Rectal smooth muscle tissue (tissue), 1 donor: Measurements from ENCODE around the gene RNASE7.

ENCODE experiments used
- H3K27ac ChIP-seq: one replicate; pipeline ENCODE4 v1.7.0; 2013; ENCODE audit warnings: low read depth, low read length, inconsistent platforms
- H3K27me3 ChIP-seq: one replicate; pipeline ENCODE4 v1.7.0; 2013; ENCODE audit warnings: low read length; ENCODE audit not compliant: control insufficient read depth, insufficient read depth
- H3K36me3 ChIP-seq: one replicate; pipeline ENCODE4 v1.7.0; 2013; ENCODE audit warnings: low read length; ENCODE audit not compliant: control insufficient read depth, insufficient read depth
- H3K4me1 ChIP-seq: one replicate; pipeline ENCODE4 v1.7.0; 2013; ENCODE audit warnings: low read length; ENCODE audit not compliant: control insufficient read depth, insufficient read depth
- H3K4me3 ChIP-seq: one replicate; pipeline ENCODE4 v1.7.0; 2013; ENCODE audit warnings: low read length
- H3K9ac ChIP-seq: one replicate; pipeline ENCODE4 v1.7.0; 2013; ENCODE audit warnings: low read length

RNASE7 gene

GRCh38 chr14:21015312-21015711, 26.9 kb upstream of the RNASE7 start:
- Histone ChIP-seq H3K27me3 (no peaks in the 10 kb centered on the region), H3K9ac (no peak overlapping the region), H3K4me1 (no peaks in the 10 kb centered on the region), H3K4me3 (no peak overlapping the region), H3K27ac (no peak overlapping the region), H3K36me3 (peaks cover 21% of the 10 kb centered on the region)

GRCh38 chr14:21016413-21017190, 25.6 kb upstream of the RNASE7 start:
- Histone ChIP-seq H3K4me3 (no peak overlapping the region), H3K9ac (no peak overlapping the region), H3K4me1 (no peaks in the 10 kb centered on the region), H3K36me3 (peaks cover 26% of the 10 kb centered on the region), H3K27me3 (no peaks in the 10 kb centered on the region), H3K27ac (no peak overlapping the region)

DNA sequence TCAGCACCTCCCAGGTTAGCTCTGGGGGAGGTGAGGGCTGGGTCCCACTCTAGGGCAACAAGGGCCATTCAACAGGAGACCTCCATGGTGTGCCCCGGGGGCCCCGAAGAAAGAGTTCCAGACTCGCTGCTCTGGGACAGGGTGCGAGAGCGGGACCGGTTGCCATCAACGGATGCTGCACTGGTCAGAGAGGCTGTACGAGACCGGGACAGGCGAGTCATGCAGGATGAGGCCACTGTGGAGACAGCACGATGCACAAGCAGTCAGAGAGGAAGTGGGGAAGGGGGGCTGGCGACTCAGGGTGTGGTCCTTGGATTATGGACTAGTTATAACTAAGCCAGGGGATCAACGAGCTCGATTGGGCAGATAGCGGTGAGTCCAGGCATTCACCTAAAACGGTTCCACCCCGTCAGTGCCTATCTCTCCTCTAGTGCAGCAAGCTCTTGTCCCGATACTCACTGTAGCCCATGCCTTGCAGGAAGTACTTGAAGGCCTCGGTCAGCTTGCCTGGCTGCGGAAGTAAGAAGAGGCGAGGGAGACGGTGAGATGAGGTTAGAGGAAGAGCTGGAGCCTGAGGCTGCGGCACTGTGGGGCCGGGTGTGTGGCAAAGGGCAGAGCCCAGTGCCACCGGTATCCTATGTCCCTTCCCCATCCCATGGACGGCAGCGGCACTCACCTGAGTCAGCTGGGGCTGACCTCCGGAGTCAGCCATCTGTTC, 24.5 kb upstream of the RNASE7 start:
- no peak overlapping the region for H3K9ac ChIP-seq
- peaks cover 26% of the 10 kb centered on the region for H3K36me3 ChIP-seq
- H3K4me1 ChIP-seq, result no peaks in the 10 kb centered on the region
- H3K4me3 ChIP-seq, result no peak overlapping the region
- H3K27me3 ChIP-seq, result no peaks in the 10 kb centered on the region
- no peak overlapping the region for H3K27ac ChIP-seq

DNA sequence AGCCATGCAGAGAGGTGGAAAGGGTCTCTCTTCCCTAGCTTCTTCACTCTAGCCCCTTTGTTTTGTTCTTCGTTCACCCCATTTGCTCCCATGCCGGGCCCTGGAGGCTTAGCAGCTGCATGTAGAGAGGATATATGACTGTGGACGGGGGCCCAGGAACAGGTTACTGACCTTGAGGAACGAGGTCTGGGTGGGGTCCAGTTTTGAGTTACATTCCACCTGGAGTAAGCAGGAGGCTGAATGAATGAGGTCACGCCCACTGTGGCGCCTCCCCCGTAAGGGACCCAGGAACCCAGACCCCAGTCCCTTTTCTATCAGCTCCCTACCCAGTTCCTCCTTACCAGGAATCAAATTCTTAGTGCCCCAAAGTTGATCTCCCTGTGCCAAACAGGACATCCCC, 23.9 kb upstream of the RNASE7 start:
- Histone ChIP-seq H3K4me1 (no peaks in the 10 kb centered on the region), H3K4me3 (no peak overlapping the region), H3K27ac (no peak overlapping the region), H3K36me3 (peaks cover 26% of the 10 kb centered on the region), H3K27me3 (no peaks in the 10 kb centered on the region), H3K9ac (no peak overlapping the region)

- Histone ChIP-seq H3K9ac (no peak overlapping the region), H3K36me3 (peaks cover 26% of the 10 kb centered on the region), H3K27me3 (no peaks in the 10 kb centered on the region), H3K27ac (no peak overlapping the region), H3K4me3 (no peak overlapping the region), H3K4me1 (no peaks in the 10 kb centered on the region)
Measured at GRCh38 chr14:21018781-21019180, 23.4 kb upstream of the RNASE7 start.

GRCh38 chr14:21019366-21019765, 22.8 kb upstream of the RNASE7 start:
- Histone ChIP-seq H3K4me1 (no peaks in the 10 kb centered on the region), H3K36me3 (peaks cover 26% of the 10 kb centered on the region), H3K27me3 (no peaks in the 10 kb centered on the region), H3K9ac (no peak overlapping the region), H3K4me3 (no peak overlapping the region), H3K27ac (no peak overlapping the region)

GRCh38 chr14:21020977-21021545, 21.1 kb upstream of the RNASE7 start:
- H3K27me3 ChIP-seq, result no peaks in the 10 kb centered on the region
- H3K4me1 ChIP-seq, result peaks cover 3% of the 10 kb centered on the region
- H3K27ac ChIP-seq, result no peak overlapping the region
- no peak overlapping the region for H3K4me3 ChIP-seq
- peaks cover 26% of the 10 kb centered on the region for H3K36me3 ChIP-seq
- H3K9ac ChIP-seq, result no peak overlapping the region

GRCh38 chr14:21022686-21023085, 19.5 kb upstream of the RNASE7 start:
- peaks cover 8% of the 10 kb centered on the region for H3K4me1 ChIP-seq
- H3K27me3 ChIP-seq, result no peaks in the 10 kb centered on the region
- no peak overlapping the region for H3K4me3 ChIP-seq
- H3K27ac ChIP-seq, result no peak overlapping the region
- no peak overlapping the region for H3K9ac ChIP-seq
- H3K36me3 ChIP-seq, result peaks cover 20% of the 10 kb centered on the region

GRCh38 chr14:21023174-21023573, 19.0 kb upstream of the RNASE7 start:
- Histone ChIP-seq H3K4me3 (peak overlapping the region; percentile 87), H3K27me3 (no peaks in the 10 kb centered on the region), H3K36me3 (peaks cover 18% of the 10 kb centered on the region), H3K9ac (no peak overlapping the region), H3K27ac (no peak overlapping the region), H3K4me1 (peaks cover 8% of the 10 kb centered on the region)

GRCh38 chr14:21023817-21024584, 18.2 kb upstream of the RNASE7 start:
- peak overlapping the region; percentile 87 for H3K4me3 ChIP-seq
- H3K9ac ChIP-seq, result peak overlapping the region; percentile 77
- H3K4me1 ChIP-seq, result peaks cover 8% of the 10 kb centered on the region
- H3K27me3 ChIP-seq, result no peaks in the 10 kb centered on the region
- H3K36me3 ChIP-seq, result peaks cover 10% of the 10 kb centered on the region
- H3K27ac ChIP-seq, result peak overlapping the region; percentile 89

DNA sequence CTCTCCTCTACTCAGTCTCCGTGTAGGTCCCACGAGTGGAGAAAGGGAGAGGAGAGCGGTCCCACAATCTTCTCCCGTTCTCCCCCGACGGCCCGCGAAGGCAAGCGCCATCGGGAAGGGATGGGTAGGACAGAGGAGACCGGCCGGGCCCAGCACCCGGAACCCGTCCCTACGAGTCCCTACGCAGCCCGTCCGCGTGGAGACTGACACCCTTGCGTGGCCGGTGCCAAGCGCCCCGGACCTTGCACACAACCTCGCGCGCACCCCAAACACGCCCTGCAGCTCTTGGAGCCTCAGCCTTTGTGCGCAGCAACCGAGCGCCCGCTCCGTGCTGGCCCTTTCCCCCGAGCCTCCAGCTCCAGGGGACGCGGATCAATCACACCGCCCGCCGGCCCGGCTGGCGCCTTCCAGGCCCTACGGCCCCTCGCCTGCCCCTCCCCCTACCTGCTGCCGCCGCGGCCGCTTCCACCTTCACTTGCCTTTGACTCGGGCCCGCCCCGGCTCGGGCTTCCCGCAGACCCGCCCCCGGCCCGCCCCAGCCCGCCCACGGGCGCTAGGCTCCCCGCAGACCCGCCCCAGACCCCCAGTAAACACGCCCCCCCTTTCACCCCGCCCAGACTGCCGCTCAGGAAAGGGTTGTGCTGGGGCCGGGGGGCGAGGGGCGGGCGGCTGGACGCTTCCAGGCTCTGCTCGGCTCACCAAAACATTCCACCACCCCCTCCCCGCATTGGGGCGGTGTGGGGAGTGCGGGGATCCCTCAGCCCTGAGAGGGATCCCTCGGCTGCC, 17.4 kb upstream of the RNASE7 start, which contains the start of gene NDRG2:
NDRG2 (minus strand) TSS at position 477 of the 786 bp plus-strand sequence. CDS start 1,746 bp downstream, outside the sequence.
- Histone ChIP-seq H3K27me3 (no peaks in the 10 kb centered on the region), H3K27ac (peak within 1 kb of the TSS; percentile 89), H3K9ac (peak within 1 kb of the TSS; percentile 77), H3K36me3 (peaks cover 8% of the 10 kb centered on the region), H3K4me1 (peaks cover 8% of the 10 kb centered on the region), H3K4me3 (peak within 1 kb of the TSS; percentile 87)
